Cortex of kidney (tissue), 1 donor: Measurements from ENCODE around the gene FCN2.

Source experiments
- DNase-seq: peaks from one replicate; lab custom pipeline; 2025; lab: John Stamatoyannopoulos, UW

Gene FCN2

GRCh38 chr9:134888603-134889190 lies 8.1 kb downstream of the FCN2 start:
- no peak for DNase-seq

- DNase-seq = no peak
Measured at GRCh38 chr9:134889386-134890154, 9.0 kb downstream of the FCN2 start.

- no peak for DNase-seq
Measured at GRCh38 chr9:134890155-134890495, 9.5 kb downstream of the FCN2 start.

- DNase-seq = no peak
Measured at GRCh38 chr9:134891053-134891452, 10.4 kb downstream of the FCN2 start.

GRCh38 chr9:134891713-134892112 lies 11.1 kb downstream of the FCN2 start:
- no peak for DNase-seq

GRCh38 chr9:134892221-134892620 lies 11.6 kb downstream of the FCN2 start:
- DNase-seq = no peak

- no peak for DNase-seq
Measured at GRCh38 chr9:134892820-134893420, 12.3 kb downstream of the FCN2 start.

GRCh38 chr9:134894136-134894860 lies 13.7 kb downstream of the FCN2 start:
- DNase-seq = no peak

- DNase-seq = no peak
Measured at GRCh38 chr9:134895097-134895496, 14.5 kb downstream of the FCN2 start.

GRCh38 chr9:134895567-134895907 lies 14.9 kb downstream of the FCN2 start:
- DNase-seq = no peak

GRCh38 chr9:134895908-134896833 lies 15.6 kb downstream of the FCN2 start:
- DNase-seq = no peak

- no peak for DNase-seq
Measured at GRCh38 chr9:134896834-134897583, 16.4 kb downstream of the FCN2 start.

- no peak for DNase-seq
Measured at GRCh38 chr9:134897584-134898170, 17.1 kb downstream of the FCN2 start.

- no peak for DNase-seq
Measured at GRCh38 chr9:134898319-134898718, 17.7 kb downstream of the FCN2 start.

GRCh38 chr9:134899168-134899567 lies 18.6 kb downstream of the FCN2 start:
- DNase-seq = no peak

GRCh38 chr9:134899818-134900217 lies 19.2 kb downstream of the FCN2 start:
- no peak for DNase-seq

GRCh38 chr9:134902936-134903335 lies 22.3 kb downstream of the FCN2 start:
- no peak for DNase-seq

- DNase-seq = no peak
Measured at GRCh38 chr9:134908524-134909309, 28.1 kb downstream of the FCN2 start.

- no peak for DNase-seq
Measured at GRCh38 chr9:134909511-134910481, 29.2 kb downstream of the FCN2 start.
